ENCODE data around the gene MRPL23. TPM values are rescaled to one million over a fixed set of nuclear protein-coding genes. Genes with fewer than 3 reads are reported as not detected.

Gene MRPL23
- total RNA-seq, 3 donors from 2014 or later = 100 to 220 (median 201) TPM

DNA sequence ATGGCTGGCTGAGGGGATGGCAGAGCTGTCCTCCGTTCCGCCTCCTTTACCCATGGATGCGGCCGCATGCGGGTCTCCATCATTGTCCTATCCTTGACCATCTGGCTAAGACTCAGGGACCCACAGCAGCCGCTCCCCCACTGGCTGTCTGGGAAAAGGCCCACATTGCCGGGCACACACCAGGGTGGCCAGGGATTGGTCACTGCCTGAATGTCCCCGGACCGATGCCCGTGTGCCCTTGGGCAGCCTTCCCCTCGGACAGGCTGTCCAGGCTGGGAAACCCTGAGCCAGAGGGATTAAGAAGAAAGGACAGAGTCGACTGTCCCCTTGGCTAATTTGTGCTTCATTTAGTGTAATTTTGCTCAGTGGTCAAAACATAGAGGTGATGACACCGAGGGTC, 28.1 kb downstream of the MRPL23 start:
- Mint-ChIP-seq H3K36me3 (ENCODE audit: insufficient read depth) (no peaks in the 10 kb centered on the region), H3K9me3 (no peaks in the 10 kb centered on the region), H3K4me1 (ENCODE audit: low read depth) (no peaks in the 10 kb centered on the region), H3K27me3 (ENCODE audit: low read depth) (no peaks in the 10 kb centered on the region), H3K4me3 (no peak overlapping the region)
- DNase-seq = no peak
- ATAC-seq = no peak

DNA sequence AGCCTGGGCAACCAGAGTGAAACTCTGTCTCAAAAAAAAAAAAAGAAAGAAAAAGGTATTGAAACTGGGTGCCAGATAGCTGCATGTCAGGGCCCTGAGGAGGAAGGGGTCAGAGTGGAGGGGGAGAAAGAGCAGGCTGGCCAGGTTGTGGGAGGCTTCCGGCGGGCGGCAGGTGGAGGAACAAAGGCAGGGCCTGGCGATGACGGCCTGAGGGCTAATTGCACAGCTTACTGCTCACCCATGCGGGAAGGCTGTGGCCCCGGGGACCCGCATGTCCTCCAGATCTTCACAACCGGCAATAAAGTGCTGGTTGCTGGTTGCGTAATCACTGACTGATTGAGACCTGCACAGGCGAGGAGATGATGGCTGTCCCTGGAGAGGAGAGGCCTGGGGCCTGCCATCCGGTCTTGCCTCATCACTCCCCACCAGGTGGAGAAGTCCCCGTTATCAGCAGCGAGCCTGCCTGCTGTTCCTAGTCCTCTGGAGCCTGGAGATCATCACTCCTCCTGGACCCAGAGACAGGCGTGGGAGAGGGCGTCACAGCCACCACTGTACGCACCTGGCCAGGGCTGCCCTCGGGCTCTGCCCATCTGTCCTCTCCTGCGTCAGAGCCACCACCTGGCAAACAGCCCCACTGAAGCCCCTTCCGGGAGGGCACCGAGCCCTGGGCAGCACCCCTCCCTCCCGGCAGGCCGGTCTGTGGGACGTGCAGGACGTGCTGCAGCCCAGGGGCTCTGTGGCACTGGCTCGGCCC, 31.8 kb downstream of the MRPL23 start:
- no peaks in the 10 kb centered on the region for H3K4me1 Mint-ChIP-seq (ENCODE audit: low read depth)
- ATAC-seq (no peak), DNase-seq (no peak)
- H3K36me3 Mint-ChIP-seq (ENCODE audit: insufficient read depth) = no peaks in the 10 kb centered on the region
- no peaks in the 10 kb centered on the region for H3K9me3 Mint-ChIP-seq
- H3K4me3 Mint-ChIP-seq = no peak overlapping the region
- H3K27me3 Mint-ChIP-seq (ENCODE audit: low read depth) = no peaks in the 10 kb centered on the region

DNA sequence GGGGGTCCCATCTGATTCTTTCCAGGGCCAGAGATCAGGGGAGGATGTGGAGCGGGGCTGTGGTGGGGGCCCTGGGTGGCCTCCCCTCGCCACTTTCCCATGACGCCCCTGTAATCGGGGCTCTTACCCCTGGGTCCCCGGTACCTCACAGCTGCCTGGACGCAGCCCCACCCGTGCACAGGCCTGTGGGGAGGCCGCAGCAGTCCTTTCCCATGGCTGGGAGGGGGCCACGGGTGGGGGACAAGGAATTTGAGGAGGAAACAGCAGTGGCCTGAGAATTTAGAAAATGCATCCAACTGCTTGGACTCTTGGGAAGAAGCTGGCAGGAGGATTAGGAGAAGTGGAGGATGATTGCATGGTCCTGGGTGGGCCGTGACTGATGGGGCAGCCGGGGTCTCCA, 32.5 kb downstream of the MRPL23 start:
- DNase-seq (no peak), ATAC-seq (no peak)
- Mint-ChIP-seq H3K9me3 (no peaks in the 10 kb centered on the region), H3K27me3 (ENCODE audit: low read depth) (no peaks in the 10 kb centered on the region), H3K36me3 (ENCODE audit: insufficient read depth) (no peaks in the 10 kb centered on the region), H3K4me1 (ENCODE audit: low read depth) (no peaks in the 10 kb centered on the region), H3K4me3 (no peak overlapping the region)

DNA sequence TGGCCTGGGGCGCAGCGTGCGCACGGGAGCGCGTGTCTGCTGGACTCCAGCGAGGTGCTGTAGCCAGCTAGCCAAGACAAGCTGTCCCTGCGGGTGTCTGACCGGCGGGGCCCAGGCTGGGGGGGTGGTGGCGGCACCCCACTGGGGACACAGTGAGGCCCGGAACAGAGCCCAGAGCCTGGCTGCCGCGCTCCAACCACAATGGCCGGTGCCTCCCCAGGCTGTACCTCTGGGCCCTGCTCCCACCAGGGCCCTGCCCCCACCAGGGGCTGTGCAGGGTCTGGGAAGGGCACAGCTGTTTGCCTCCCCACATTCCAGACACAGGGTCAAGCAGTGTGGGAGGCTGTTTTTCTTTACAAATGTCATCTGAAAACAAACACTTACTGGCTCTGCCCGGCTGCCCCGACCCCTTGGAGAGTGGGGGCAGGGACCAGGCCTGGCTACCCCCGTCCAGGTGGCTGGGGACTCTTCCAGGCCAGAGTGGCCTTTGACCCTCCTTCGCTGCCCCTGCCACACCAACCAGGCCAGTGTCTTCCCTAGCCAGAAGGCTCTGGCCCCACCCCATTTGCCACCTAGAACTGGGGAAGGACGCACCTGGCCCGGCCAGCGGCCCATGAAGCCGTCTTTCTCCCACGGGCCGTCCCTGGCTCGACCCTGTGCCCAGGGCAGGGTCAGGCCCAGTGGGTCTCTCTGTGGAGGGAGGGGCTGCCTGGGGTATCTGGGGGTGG, 35.9 kb downstream of the MRPL23 start:
- Mint-ChIP-seq H3K9me3 (no peaks in the 10 kb centered on the region), H3K4me3 (no peak overlapping the region), H3K4me1 (ENCODE audit: low read depth) (no peaks in the 10 kb centered on the region), H3K36me3 (ENCODE audit: insufficient read depth) (no peaks in the 10 kb centered on the region), H3K27me3 (ENCODE audit: low read depth) (no peaks in the 10 kb centered on the region)
- DNase-seq (no peak), ATAC-seq (no peak)

DNA sequence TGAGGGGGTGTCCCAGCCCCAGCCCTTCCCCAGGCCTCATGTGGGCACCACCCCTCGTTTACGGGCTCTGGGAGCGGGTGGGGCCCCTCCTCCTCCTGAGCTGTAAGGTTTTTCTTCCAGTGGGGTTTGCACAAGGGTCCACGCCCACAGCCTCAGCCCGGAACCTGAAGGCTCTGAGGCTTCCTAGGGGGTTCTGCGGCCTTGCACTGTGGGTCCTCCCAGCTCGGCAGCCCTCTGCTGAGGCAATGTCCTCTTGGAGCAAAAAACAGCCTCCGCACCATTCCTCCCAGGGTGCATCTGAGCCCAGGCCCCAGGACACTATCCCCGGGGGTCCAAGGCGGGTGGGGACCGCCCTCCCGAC, 36.4 kb downstream of the MRPL23 start:
- ATAC-seq = no peak
- H3K4me1 Mint-ChIP-seq (ENCODE audit: low read depth) = no peaks in the 10 kb centered on the region
- no peaks in the 10 kb centered on the region for H3K36me3 Mint-ChIP-seq (ENCODE audit: insufficient read depth)
- no peaks in the 10 kb centered on the region for H3K9me3 Mint-ChIP-seq
- H3K27me3 Mint-ChIP-seq (ENCODE audit: low read depth) = no peaks in the 10 kb centered on the region
- no peak for DNase-seq
- no peak overlapping the region for H3K4me3 Mint-ChIP-seq

DNA sequence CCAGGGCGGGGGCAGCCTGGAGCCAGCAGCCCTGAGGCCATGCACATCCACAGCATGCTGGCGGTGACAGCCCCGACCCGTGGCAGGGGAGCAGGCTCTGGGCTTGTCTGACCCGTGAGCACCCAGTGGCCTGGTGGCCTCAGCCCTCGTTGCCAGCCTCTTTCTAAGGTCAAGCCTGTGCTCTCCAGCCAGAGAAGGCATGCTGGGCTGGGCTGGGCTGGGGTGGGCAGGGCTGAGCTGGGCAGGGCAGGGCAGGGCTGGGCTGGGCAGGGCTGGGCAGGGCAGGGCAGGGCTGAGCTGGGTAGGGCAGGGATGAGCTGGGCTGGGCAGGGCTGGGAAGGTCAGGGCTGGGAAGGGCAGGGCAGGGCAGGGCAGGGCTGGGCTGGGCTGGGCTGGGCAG, 39.9 kb downstream of the MRPL23 start:
- Mint-ChIP-seq H3K4me3 (no peak overlapping the region), H3K27me3 (ENCODE audit: low read depth) (no peaks in the 10 kb centered on the region), H3K4me1 (ENCODE audit: low read depth) (no peaks in the 10 kb centered on the region), H3K36me3 (ENCODE audit: insufficient read depth) (no peaks in the 10 kb centered on the region), H3K9me3 (no peaks in the 10 kb centered on the region)
- no peak for ATAC-seq
- no peak for DNase-seq

DNA sequence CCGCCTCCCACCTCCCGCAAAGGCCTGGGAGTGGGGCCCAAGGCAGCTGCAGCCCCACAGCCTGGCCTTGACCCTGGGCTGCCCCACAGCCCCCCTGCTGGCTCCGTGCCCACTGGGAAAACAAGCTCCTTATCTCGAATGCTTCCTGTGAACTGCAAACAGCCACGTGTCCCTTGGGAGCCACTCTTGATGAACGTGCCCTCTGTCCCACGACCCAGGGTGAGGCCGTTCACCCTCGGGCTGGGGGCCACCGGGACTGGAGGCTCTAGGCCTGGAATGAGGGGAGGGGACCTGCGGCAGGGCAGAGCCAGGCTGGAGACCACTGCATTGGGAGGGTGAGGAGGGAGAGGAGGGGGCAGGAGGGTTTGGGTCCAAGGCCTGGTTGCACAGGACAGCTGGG, 41.0 kb downstream of the MRPL23 start:
- no peak overlapping the region for H3K4me3 Mint-ChIP-seq
- DNase-seq (no peak), ATAC-seq (no peak)
- H3K36me3 Mint-ChIP-seq (ENCODE audit: insufficient read depth) = no peaks in the 10 kb centered on the region
- no peaks in the 10 kb centered on the region for H3K9me3 Mint-ChIP-seq
- H3K27me3 Mint-ChIP-seq (ENCODE audit: low read depth) = no peaks in the 10 kb centered on the region
- no peaks in the 10 kb centered on the region for H3K4me1 Mint-ChIP-seq (ENCODE audit: low read depth)

DNA sequence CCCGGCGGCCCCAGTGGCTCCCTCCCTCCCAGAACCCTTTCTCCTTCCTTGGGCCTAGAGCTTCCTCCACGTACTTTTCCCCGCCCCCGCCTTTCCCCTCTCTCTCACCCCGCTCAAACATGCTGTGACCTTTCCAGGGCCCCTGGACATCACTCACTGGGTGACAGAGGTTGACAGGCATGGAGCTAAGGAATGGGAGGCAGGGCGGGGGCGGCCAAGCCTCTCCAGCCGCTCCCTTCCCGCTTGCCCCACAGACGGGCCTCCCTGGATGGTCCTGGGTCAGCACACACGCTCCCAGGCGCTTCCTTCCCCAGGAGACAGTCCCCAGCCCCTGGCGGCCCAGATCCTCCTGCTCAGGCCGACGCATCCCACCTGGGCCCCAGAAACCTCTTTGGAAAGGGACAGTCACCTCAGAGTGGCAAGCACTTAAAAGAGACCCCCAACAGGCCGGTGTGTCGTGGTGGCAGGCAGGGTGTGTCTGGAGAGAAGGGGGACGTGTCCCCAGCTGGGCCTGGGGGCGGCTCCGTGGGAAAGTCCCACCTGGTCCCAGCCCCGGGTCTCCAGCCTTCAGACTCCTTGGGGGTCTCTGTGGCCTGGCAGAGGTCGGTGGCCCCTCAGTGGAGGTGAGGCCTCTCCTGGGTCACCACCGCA, 41.7 kb downstream of the MRPL23 start:
- DNase-seq = no peak
- Mint-ChIP-seq H3K4me3 (no peak overlapping the region), H3K36me3 (ENCODE audit: insufficient read depth) (no peaks in the 10 kb centered on the region), H3K9me3 (no peaks in the 10 kb centered on the region), H3K4me1 (ENCODE audit: low read depth) (no peaks in the 10 kb centered on the region), H3K27me3 (ENCODE audit: low read depth) (no peaks in the 10 kb centered on the region)
- no peak for ATAC-seq

DNA sequence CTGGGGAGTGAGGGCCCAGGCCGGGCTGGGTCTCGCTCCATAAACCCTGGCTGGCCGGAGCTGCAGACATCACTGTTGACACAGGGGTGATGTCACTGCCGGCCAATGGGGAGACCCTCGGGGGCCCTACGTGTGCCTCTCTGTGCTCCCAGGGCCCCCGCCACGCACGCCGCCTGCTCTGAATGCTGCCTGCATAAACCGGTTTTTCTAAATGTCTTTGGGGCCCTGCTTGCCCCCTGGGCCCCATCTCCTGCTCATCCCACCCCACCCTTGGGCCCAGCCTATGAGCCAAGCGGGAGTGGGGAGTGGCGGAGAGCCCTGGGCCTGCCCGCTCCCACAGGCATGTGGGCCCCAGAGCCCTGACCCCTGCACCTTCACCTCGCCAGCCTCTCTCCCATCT, 42.8 kb downstream of the MRPL23 start:
- no peak for ATAC-seq
- no peaks in the 10 kb centered on the region for H3K4me1 Mint-ChIP-seq (ENCODE audit: low read depth)
- no peaks in the 10 kb centered on the region for H3K27me3 Mint-ChIP-seq (ENCODE audit: low read depth)
- DNase-seq = no peak
- H3K4me3 Mint-ChIP-seq = no peak overlapping the region
- H3K36me3 Mint-ChIP-seq (ENCODE audit: insufficient read depth) = no peaks in the 10 kb centered on the region
- no peaks in the 10 kb centered on the region for H3K9me3 Mint-ChIP-seq

DNA sequence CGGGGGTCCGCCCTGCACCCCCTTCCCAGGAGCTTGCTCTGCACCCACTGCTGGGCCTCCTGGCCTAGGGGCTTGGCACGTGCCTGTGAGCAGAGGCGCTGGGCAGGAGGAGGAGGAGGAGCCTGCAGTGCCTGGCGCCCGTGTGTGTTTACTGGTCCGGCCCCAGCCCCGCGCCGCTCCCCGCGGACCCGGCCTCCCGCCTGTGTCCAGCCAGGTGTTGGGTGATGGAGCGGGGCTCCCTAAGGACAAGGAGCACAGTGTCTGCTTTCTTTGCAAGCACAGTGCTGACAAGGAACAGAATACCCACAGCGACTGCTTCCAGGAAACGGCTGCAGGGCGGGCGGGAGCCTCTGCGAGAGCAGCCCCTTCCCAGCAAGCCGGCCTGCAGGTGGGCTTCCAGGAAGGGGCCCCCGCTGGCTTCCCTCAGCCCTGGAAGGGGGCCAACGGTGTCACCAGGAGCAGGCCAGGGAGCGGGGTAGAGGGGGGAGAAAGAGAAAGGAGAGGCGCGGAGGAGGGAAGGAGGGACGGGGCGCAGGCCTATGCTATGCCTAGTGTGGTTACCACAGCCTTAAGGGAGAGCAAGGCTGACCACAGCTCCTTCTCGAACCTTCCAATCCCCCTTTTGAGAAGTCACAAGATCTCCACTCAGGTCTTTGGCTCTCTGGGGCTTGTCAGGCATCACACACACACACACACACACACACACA, 43.9 kb downstream of the MRPL23 start:
- Mint-ChIP-seq H3K4me1 (ENCODE audit: low read depth) (no peaks in the 10 kb centered on the region), H3K4me3 (no peak overlapping the region), H3K9me3 (no peaks in the 10 kb centered on the region), H3K27me3 (ENCODE audit: low read depth) (no peaks in the 10 kb centered on the region), H3K36me3 (ENCODE audit: insufficient read depth) (no peaks in the 10 kb centered on the region)
- ATAC-seq (no peak), DNase-seq (no peak)

DNA sequence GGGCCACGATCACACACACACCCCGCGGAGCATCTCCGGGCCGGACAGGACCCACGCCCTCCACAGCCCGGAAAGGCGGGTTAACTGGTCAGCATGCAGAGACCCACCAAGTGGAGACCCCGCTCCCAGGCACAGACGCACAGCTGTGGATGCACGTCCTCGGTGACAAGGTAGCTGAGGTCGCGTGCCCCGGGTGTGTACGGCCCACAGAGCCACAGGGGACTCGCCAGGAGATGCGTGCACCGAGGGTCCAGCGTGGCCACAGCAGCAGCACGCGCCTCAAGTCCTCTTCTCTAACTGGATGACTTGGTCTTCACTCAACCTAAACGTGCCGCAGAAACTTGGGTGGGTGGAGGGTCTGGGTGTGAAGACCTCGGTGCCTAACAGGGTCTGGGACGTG, 45.0 kb downstream of the MRPL23 start:
- Mint-ChIP-seq H3K9me3 (no peaks in the 10 kb centered on the region), H3K36me3 (ENCODE audit: insufficient read depth) (no peaks in the 10 kb centered on the region), H3K4me3 (no peak overlapping the region), H3K4me1 (ENCODE audit: low read depth) (no peaks in the 10 kb centered on the region), H3K27me3 (ENCODE audit: low read depth) (no peaks in the 10 kb centered on the region)
- DNase-seq (no peak), ATAC-seq (no peak)

DNA sequence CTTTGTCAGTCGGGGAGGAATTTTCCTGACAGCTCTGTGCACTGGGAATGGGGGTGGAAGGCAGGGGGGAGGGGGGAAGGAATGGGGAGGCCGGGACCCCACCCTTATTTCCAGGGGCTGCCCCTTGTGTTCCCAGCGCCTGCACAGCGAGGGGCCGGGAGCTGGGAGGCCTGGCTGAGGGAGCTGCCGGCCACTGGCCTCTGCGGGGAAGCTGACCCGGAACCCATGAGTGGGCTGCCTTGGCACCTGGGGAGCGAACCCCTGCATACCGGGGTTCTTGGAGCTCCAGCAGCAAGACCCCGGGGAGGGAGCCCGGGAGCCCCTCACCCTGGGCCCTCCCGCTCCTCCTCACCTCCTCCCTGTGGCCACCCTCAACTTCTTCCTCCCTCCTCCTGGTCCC, 47.0 kb downstream of the MRPL23 start:
- H3K4me1 Mint-ChIP-seq (ENCODE audit: low read depth) = no peaks in the 10 kb centered on the region
- H3K36me3 Mint-ChIP-seq (ENCODE audit: insufficient read depth) = no peaks in the 10 kb centered on the region
- H3K4me3 Mint-ChIP-seq = no peak overlapping the region
- no peaks in the 10 kb centered on the region for H3K27me3 Mint-ChIP-seq (ENCODE audit: low read depth)
- no peaks in the 10 kb centered on the region for H3K9me3 Mint-ChIP-seq
- ATAC-seq = no peak
- DNase-seq = no peak

DNA sequence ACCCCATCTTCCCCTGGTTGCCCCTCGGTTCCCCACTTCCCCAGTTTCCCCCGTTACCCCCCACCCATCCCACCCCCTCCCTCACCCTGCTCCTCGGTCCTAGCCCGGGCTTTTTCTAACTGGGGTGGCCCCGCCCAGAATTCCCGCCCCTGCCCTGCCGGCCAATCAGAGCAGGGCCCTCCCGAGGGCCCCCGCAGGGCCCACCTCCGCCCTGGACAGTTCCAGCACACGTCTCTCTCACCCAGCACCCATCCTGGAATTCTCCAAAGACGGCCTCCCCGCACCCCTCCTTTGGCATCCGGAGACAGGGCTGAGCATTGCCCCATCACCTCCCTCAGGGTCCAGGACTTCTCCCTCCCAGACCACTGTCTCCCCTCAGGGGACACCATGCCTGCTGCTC, 50.6 kb downstream of the MRPL23 start, which contains the start of gene H19:
TSS of gene H19 (minus strand) at position 88 of the 400 bp plus-strand sequence.
- Mint-ChIP-seq H3K27me3 (ENCODE audit: low read depth) (no peaks in the 10 kb centered on the region), H3K4me3 (no peak within 1 kb of the TSS), H3K9me3 (no peaks in the 10 kb centered on the region), H3K36me3 (ENCODE audit: insufficient read depth) (no peaks in the 10 kb centered on the region), H3K4me1 (ENCODE audit: low read depth) (no peaks in the 10 kb centered on the region)
- DNase-seq (no peak), ATAC-seq (no peak)

DNA sequence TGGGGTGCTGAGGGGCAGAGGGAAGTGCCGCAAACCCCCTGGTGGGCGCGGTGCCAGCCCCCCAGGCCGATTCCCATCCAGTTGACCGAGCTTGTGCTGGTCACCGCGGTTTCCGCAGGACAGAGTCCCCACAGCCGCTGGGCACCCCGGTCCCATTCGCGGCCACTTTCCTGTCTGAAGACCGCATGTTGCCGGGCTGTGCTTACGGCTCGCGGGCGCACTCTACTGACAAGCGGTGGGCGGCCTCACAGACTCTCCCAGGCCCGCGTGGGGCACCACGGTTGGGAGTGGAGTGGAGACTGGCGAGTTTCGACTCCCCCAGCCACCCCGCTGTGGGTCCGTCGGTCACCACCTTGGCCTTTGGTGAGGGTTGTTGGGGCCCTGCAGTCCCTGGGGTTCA, 51.2 kb downstream of the MRPL23 start:
- ATAC-seq (no peak), DNase-seq (no peak)

More for the DNA sequence above, 51.2 kb downstream of the MRPL23 start:
- H3K36me3 Mint-ChIP-seq (ENCODE audit: insufficient read depth) = no peaks in the 10 kb centered on the region
- H3K9me3 Mint-ChIP-seq = no peaks in the 10 kb centered on the region
- H3K4me1 Mint-ChIP-seq (ENCODE audit: low read depth) = no peaks in the 10 kb centered on the region
- no peak overlapping the region for H3K4me3 Mint-ChIP-seq
- H3K27me3 Mint-ChIP-seq (ENCODE audit: low read depth) = no peaks in the 10 kb centered on the region
